NCI-H2171 (cell line): Measurements from ENCODE around the gene PCDHB15.
"Not testable (repeated sequence)": the region's sequence is repeated elsewhere in the genome, so short reads cannot be mapped to it uniquely, and the experiment has no call there.

ENCODE experiments used
- DNase-seq: peaks from one replicate; lab custom pipeline; 2025; lab: John Stamatoyannopoulos, UW

Gene PCDHB15

DNA sequence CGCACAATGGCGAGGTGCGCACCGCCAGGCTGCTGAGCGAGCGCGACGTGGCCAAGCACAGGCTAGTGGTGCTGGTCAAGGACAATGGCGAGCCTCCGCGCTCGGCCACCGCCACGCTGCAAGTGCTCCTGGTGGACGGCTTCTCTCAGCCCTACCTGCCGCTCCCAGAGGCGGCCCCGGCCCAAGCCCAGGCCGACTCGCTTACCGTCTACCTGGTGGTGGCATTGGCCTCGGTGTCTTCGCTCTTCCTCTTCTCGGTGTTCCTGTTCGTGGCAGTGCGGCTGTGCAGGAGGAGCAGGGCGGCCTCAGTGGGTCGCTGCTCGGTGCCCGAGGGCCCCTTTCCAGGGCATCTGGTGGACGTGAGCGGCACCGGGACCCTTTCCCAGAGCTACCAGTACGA, 2.2 kb downstream of the PCDHB15 start:
- not testable (repeated sequence) for DNase-seq

GRCh38 chr5:141250576-141250975, 5.4 kb downstream of the PCDHB15 start:
- DNase-seq, result no peak

DNA sequence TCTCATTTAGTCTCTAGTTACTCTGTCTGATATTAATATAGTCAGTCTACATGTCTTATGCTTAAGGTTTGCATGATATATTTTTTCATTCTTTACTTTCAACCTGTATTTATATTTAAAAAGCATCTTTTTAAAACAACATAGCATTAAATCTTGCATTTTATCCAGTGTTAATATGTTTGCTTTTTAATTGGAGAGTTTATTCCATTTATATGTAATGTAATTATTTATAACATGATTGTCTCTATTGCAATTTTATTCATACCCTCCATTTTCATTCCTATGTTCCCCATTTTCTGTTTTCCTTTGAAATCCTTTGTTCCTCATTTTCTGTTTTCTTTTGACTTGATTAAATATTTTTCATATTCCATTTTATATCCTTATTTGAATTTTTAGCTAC, 13.3 kb downstream of the PCDHB15 start:
- no peak for DNase-seq

DNA sequence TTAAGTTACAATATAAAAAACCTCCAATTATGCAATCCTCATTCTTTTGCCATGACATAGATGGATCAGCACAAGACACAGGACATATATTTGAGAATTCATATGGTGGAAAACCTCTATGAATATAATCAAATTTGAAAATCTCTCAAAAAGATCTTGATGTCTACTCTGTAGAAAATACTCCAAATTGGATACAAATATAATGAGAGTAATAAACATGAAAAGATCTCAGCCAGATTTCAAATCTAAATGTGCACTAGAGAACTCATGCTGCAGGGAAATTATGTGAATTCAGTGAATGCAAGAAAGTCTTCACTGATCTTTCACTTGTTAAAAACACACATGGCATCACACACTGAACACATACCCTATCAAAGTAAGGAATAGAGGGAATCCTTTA, 13.8 kb downstream of the PCDHB15 start:
- DNase-seq, result no peak

DNA sequence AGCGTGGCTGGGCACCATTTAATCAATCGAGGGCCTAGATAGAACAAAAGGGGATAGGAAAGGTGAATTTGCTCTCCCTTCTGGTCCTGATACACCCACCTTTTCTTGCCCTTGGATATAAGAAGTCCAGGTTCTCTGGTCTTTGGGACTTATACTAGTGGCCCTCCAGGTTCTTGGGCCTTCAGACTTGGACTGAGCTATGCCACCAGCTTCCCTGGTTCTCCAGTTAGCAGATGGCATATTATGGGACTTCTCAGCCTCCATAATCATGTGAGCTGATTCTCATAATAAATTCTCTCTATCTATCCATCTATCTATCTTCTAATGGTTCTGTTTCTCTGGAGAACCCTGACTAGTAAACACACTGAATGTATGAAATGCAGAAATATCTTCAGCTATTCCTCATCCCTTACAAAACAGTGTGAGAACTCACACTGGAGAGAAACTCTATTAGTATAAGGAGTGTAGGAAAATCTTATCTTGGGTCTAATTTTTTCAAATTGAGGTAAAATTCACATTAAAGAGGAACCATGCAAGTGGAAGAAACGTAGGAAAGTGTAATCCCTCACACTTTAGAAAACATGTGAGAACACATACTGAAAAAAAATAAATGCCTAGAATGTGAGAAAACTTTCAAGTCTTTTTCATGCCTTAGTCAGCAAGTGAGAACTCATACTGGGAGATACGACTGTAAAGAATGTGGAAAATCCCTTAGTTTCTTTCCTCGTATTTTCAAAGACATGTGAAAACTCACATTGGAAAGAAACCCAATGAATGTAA, 15.5 kb downstream of the PCDHB15 start:
- DNase-seq, result no peak

DNA sequence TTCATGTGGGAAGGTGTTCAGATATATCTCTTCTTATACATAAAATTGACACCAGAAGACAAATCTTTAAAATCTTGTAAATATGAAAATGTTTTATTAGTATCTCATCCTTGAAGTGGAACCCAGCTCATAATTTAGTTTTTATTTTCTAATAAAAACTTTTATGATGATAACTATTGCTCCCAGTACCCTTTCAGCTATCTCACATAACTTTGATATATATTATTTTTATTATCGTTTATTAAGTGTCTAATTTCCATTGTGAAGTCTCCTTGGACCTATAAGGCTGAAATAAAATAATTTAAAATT, 16.0 kb downstream of the PCDHB15 start:
- DNase-seq, result no peak

DNA sequence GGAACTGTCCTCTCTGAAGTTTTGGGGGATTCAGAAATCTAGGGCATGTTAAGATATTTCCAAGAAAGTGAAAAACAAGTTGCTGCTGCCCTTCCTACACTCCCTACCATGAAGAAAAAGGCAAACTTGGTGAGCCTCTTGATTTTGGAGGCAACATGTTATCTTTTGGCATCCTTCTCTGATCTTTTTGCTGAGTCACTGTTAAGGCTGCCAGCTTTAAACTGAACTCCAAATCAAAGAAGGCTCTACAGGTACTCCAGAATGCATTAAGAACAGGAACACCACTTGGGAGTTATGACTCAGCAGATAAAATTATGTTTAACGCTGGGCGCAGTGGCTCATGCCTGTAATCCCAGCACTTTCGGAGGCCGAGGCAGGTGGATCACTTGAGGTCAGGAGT, 24.0 kb downstream of the PCDHB15 start:
- no peak for DNase-seq

DNA sequence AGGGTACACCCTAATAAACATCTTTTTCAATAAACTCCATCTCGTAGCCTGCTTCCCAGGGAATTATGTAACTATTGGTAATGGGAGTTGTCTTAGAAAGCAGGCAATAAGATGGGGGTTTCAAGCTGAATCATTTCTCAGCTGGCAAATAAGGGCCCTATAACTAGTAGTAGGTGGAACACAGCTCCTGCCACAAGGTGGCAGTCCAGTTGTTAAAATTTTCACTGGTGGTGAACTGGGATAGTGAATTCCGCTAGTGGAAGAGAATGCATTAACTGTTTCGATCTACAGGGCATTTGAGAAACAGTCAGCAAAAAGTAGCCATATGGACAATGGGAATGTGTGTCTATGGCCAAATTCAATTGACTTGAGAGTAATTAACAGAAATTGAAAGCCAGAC, 27.7 kb downstream of the PCDHB15 start:
- DNase-seq, result no peak

DNA sequence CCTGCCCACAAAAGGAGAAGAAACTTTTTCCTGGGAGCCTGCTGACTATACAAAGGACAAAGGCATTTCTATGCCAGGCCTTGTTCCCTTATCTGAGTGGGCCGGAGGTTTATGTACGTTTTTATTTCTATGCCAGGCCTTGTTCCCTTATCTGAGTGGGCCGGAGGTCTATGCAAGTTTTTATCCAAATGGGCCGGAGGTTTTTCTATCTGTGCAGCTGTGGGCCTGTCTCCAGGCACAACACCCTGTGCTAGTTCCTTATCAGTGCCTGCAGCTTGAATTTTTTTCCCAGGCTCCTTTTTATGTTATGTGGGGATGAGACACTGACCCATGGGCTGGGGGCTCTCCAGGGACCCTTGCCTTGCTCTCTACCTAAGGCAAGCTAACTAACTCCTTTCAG, 53.2 kb downstream of the PCDHB15 start:
- DNase-seq, result no peak
